ENCODE measurements around the gene INPP5K.

Gene INPP5K

DNA sequence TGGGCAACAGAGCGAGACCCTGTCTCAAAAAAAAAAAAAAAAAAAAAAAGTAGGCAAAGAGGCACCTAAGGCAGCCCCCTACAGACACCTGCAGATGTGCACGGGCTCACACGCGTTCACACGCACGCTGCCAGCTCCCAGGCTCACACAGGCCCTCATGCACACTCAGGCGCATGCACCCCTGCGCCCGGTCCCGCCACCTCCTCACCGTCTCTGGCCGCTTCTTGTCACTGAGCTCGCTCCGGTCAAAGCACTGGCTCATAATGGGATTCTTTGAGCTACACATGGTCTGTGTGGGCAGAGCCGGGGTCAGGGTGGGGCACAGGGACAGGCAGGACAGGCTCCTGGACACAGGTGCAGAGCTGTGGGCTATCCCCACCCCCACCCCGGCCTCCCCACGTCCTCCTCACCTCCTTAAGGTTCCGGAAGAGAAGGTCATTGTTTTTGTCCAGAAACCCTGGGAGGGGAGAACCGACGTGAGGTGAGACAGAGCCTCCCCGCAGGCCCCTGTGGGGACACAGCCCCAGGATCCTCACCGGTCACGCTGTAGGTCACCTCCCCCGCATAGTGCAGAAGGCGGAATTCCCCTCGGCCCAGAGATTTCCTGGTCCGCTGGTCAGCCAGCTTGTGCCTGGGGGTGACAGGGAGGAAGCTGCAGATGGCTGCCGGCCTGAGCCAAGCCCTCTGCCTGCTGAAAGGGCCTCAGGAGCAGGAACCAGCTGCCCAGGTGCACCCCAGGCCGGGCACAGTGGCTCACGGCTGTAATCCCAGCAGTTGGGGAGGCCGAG lies 41.8 kb downstream of the INPP5K start:
- no peak overlapping the region for H3K27ac ChIP-seq (ENCODE audit: low read depth, low read length)
- no peaks in the 10 kb centered on the region for H3K9me3 ChIP-seq (ENCODE audit: control insufficient read depth in 1 of 2, low read length in 2 of 2)

DNA sequence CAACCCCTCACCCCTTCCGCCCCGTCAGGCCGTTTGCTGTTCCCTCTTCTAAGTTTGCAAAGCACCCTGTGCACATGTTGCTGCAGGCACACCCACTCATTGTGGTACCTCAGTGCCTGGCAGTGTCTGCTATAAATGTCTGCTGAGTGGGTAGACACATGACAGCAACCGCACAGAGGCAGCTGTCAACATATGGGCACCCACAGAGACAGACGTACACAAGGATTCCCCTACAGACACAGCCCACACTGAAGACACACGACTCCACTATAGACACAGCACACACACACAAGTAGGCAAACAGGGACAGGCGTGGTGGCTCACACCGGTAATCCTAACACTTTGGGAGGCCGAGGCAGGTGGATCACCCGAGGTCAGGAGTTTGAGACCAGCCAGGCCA lies 42.6 kb downstream of the INPP5K start:
- H3K27ac ChIP-seq (ENCODE audit: low read depth, low read length), result no peak overlapping the region
- no peaks in the 10 kb centered on the region for H3K9me3 ChIP-seq (ENCODE audit: control insufficient read depth in 1 of 2, low read length in 2 of 2)
- H3K9ac ChIP-seq (ENCODE audit: low read depth in 1 of 2, low read length in 2 of 2), result no peak overlapping the region
- no peaks in the 10 kb centered on the region for H3K27me3 ChIP-seq (ENCODE audit: control insufficient read depth in 1 of 2, insufficient read depth in 2 of 2, low read length in 2 of 2)
- no peak overlapping the region for H3K4me3 ChIP-seq (ENCODE audit: low read depth in 1 of 2, low read length in 2 of 2)
- H3K4me1 ChIP-seq (ENCODE audit: control insufficient read depth in 1 of 2, insufficient read depth in 2 of 2, low read length in 2 of 2), result no peaks in the 10 kb centered on the region
- H3K36me3 ChIP-seq (ENCODE audit: control insufficient read depth in 1 of 2, insufficient read depth in 2 of 2, low read length in 2 of 2), result peaks cover 49 to 74% of the 10 kb centered on the region in 2 donors

More for the DNA sequence above, 41.8 kb downstream of the INPP5K start:
- H3K9ac ChIP-seq (ENCODE audit: low read depth in 1 of 2, low read length in 2 of 2), result no peak overlapping the region
- H3K4me1 ChIP-seq (ENCODE audit: control insufficient read depth in 1 of 2, insufficient read depth in 2 of 2, low read length in 2 of 2), result no peaks in the 10 kb centered on the region
- H3K27me3 ChIP-seq (ENCODE audit: control insufficient read depth in 1 of 2, insufficient read depth in 2 of 2, low read length in 2 of 2), result no peaks in the 10 kb centered on the region
- H3K4me3 ChIP-seq (ENCODE audit: low read depth in 1 of 2, low read length in 2 of 2), result no peak overlapping the region
- peaks cover 42 to 73% of the 10 kb centered on the region in 2 donors for H3K36me3 ChIP-seq (ENCODE audit: control insufficient read depth in 1 of 2, insufficient read depth in 2 of 2, low read length in 2 of 2)

DNA sequence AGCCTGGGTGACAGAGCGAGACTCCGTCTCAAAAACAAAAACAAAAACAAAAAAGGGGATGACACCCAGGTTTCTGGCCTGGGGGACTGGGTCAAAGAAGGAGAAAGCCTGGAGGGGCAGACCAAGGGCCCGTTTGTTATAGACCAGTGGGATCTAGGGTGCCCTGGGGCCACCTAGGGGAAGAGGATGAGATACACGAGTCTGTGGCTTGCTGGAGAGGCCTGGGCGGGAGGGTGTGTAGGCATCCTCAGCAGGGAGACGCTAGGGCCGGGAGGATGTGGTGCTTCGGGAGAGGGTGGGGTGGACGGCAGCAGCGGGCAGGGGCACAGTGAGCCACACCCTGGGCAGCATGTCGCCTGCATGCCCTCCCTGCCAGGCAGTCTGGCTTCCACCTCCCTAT lies 43.2 kb downstream of the INPP5K start:
- H3K27ac ChIP-seq (ENCODE audit: low read depth, low read length), result no peak overlapping the region
- H3K9ac ChIP-seq (ENCODE audit: low read depth in 1 of 2, low read length in 2 of 2), result no peak overlapping the region
- no peaks in the 10 kb centered on the region for H3K27me3 ChIP-seq (ENCODE audit: control insufficient read depth in 1 of 2, insufficient read depth in 2 of 2, low read length in 2 of 2)
- peaks cover 0 to 3% of the 10 kb centered on the region in 2 donors for H3K4me1 ChIP-seq (ENCODE audit: control insufficient read depth in 1 of 2, insufficient read depth in 2 of 2, low read length in 2 of 2)
- H3K4me3 ChIP-seq (ENCODE audit: low read depth in 1 of 2, low read length in 2 of 2), result no peak overlapping the region
- peaks cover 49 to 73% of the 10 kb centered on the region in 2 donors for H3K36me3 ChIP-seq (ENCODE audit: control insufficient read depth in 1 of 2, insufficient read depth in 2 of 2, low read length in 2 of 2)
- H3K9me3 ChIP-seq (ENCODE audit: control insufficient read depth in 1 of 2, low read length in 2 of 2), result no peaks in the 10 kb centered on the region

DNA sequence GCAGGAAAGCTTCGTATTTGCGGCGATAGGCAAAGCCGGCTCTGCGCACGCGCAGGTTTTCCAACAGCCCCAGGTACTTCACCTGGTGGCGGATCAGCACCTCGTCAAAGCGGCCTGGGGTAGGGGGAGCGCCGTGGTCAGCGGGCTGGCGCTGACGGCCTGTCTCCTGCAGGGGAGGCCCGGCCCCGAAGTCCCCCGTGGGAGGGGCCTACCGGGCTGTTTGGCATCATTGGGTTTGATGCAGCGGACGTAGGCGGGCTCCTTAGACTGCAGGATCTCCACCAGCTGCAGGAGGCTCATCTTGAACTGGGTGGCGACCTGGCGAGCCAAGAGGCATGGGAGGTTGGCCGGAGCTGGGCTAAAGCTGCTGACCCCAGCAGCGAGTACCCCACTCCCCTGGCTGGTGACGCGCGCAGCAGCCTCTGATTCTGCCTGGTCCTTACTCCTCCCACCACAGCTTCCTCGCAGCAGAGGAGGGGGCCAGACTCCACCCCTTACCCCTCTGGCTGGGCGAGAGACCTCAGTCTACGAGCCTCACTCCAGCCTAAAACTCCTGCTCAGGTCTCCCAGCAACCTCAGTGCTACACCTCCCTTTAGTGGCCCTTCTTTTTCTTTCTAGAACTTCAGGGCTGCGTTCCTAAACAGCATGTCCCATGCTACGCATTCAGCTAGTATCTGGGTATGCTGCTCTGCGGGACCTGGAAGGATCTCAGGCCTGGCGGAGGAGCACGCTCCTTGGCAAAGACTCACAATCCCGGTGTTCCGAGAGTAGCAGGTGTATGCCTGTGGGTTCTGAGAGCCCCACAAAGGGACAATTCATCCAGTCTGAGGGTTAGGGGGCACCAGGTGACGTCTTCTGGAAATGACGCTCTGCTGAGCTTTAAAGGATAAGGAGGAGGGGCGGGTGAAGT lies 44.2 kb downstream of the INPP5K start:
- Histone ChIP-seq H3K27me3 (ENCODE audit: control insufficient read depth in 1 of 2, insufficient read depth in 2 of 2, low read length in 2 of 2) (no peaks in the 10 kb centered on the region), H3K36me3 (ENCODE audit: control insufficient read depth in 1 of 2, insufficient read depth in 2 of 2, low read length in 2 of 2) (peaks cover 41 to 69% of the 10 kb centered on the region in 2 donors), H3K4me3 (ENCODE audit: low read depth in 1 of 2, low read length in 2 of 2) (no peak overlapping the region), H3K9me3 (ENCODE audit: control insufficient read depth in 1 of 2, low read length in 2 of 2) (no peaks in the 10 kb centered on the region), H3K27ac (ENCODE audit: low read depth, low read length) (no peak overlapping the region), H3K9ac (ENCODE audit: low read depth in 1 of 2, low read length in 2 of 2) (no peak overlapping the region), H3K4me1 (ENCODE audit: control insufficient read depth in 1 of 2, insufficient read depth in 2 of 2, low read length in 2 of 2) (peaks cover 0 to 4% of the 10 kb centered on the region in 2 donors)

DNA sequence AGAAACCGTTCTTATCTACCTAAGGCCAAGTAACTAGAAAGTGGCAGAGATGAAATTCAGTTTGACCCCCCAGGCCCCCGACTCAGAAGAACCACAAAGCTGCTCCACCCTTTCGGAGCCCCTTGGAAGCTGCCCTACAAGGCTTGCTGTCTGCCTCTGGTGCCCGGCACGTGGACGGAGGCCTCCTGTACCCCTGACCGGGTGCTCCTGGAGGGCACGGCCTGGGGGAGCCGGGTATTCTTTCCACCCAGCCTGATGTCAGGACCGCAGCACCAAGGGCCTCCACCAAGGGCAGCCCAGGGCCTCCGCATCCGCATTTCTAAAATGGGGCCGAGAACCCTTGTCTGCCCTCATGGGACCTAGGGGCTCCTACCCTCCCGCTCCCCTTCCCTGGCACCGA lies 44.9 kb downstream of the INPP5K start:
- Histone ChIP-seq H3K9ac (ENCODE audit: low read depth in 1 of 2, low read length in 2 of 2) (no peak overlapping the region), H3K36me3 (ENCODE audit: control insufficient read depth in 1 of 2, insufficient read depth in 2 of 2, low read length in 2 of 2) (peaks cover 40 to 68% of the 10 kb centered on the region in 2 donors), H3K27me3 (ENCODE audit: control insufficient read depth in 1 of 2, insufficient read depth in 2 of 2, low read length in 2 of 2) (no peaks in the 10 kb centered on the region), H3K4me3 (ENCODE audit: low read depth in 1 of 2, low read length in 2 of 2) (no peak overlapping the region), H3K9me3 (ENCODE audit: control insufficient read depth in 1 of 2, low read length in 2 of 2) (no peaks in the 10 kb centered on the region), H3K4me1 (ENCODE audit: control insufficient read depth in 1 of 2, insufficient read depth in 2 of 2, low read length in 2 of 2) (peaks cover 0 to 4% of the 10 kb centered on the region in 2 donors), H3K27ac (ENCODE audit: low read depth, low read length) (no peak overlapping the region)

DNA sequence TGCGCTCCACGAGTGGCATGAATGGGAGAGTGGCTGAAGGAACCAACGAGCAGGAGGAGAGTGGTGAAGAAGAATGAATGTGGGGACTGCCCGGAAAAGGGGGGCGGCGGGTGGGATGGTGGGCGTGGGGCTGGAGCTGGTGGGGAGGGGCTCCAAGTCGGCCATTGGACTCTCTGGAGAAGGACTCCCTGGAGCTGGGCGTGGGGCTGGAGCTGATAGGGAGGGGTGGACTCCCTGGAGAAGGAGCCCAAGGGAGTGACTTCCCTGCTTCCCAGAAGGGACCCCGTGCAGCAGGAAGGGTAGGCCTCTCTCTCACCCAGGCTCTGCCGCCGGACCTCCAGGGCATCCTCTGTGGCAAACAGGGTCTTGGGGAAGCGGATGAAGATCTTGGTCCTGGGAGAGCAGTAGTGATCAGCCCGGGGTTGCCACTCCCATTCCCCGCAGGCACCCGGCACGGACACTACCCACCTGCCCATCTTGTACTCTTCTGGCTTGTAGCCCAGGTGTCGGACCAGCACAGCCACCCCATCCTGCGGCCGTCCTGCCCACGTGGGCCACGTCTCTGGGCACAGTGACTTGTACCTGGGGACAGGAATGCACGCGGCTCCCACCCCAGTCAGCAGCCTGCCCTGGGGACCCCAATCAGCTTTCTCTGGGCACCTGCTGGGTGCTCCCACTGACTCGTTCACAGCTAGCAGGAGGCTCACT lies 45.5 kb downstream of the INPP5K start:
- Histone ChIP-seq H3K9ac (ENCODE audit: low read depth in 1 of 2, low read length in 2 of 2) (no peak overlapping the region), H3K27me3 (ENCODE audit: control insufficient read depth in 1 of 2, insufficient read depth in 2 of 2, low read length in 2 of 2) (no peaks in the 10 kb centered on the region), H3K4me3 (ENCODE audit: low read depth in 1 of 2, low read length in 2 of 2) (no peak overlapping the region), H3K36me3 (ENCODE audit: control insufficient read depth in 1 of 2, insufficient read depth in 2 of 2, low read length in 2 of 2) (peaks cover 40 to 67% of the 10 kb centered on the region in 2 donors), H3K27ac (ENCODE audit: low read depth, low read length) (no peak overlapping the region), H3K9me3 (ENCODE audit: control insufficient read depth in 1 of 2, low read length in 2 of 2) (no peaks in the 10 kb centered on the region), H3K4me1 (ENCODE audit: control insufficient read depth in 1 of 2, insufficient read depth in 2 of 2, low read length in 2 of 2) (peaks cover 0 to 4% of the 10 kb centered on the region in 2 donors)

DNA sequence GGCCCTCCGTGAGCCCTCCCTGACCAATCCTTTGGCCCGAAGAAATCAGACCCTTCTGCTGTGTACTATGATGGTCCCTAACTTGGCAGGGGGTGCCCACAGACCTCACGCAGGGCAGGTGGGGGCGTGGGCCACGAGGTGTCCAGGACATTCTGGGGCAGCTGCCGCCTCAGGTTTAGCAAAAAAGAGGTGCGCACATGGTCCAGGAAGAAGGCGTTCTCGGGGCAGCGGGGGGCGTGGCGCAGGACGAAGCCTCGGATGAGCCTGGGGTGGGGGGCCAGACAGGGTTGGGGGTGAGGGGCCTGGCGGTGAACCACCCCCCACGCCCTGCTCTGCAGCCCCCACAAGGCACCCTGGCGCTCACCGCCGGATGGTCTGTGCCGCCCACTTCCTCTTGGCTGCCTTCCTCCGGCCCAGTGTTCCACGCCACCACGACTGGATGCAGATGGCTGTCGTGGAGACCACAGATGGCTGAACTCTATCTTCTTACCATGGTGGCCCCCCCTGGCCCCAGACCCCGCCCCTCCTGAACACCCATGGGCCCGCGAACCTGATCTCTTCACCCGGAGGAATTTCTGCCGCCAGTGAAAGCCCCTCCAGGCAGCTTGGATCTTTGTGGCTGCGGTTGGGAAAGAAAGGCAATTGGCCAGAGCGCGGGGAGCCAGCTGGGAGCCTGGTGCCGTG lies 46.2 kb downstream of the INPP5K start:
- no peak overlapping the region for H3K4me3 ChIP-seq (ENCODE audit: low read depth in 1 of 2, low read length in 2 of 2)
- no peak overlapping the region for H3K27ac ChIP-seq (ENCODE audit: low read depth, low read length)
- H3K27me3 ChIP-seq (ENCODE audit: control insufficient read depth in 1 of 2, insufficient read depth in 2 of 2, low read length in 2 of 2), result no peaks in the 10 kb centered on the region
- no peaks in the 10 kb centered on the region for H3K9me3 ChIP-seq (ENCODE audit: control insufficient read depth in 1 of 2, low read length in 2 of 2)
- H3K36me3 ChIP-seq (ENCODE audit: control insufficient read depth in 1 of 2, insufficient read depth in 2 of 2, low read length in 2 of 2), result peaks cover 36 to 66% of the 10 kb centered on the region in 2 donors
- H3K4me1 ChIP-seq (ENCODE audit: control insufficient read depth in 1 of 2, insufficient read depth in 2 of 2, low read length in 2 of 2), result peaks cover 0 to 4% of the 10 kb centered on the region in 2 donors
- H3K9ac ChIP-seq (ENCODE audit: low read depth in 1 of 2, low read length in 2 of 2), result no peak overlapping the region

DNA sequence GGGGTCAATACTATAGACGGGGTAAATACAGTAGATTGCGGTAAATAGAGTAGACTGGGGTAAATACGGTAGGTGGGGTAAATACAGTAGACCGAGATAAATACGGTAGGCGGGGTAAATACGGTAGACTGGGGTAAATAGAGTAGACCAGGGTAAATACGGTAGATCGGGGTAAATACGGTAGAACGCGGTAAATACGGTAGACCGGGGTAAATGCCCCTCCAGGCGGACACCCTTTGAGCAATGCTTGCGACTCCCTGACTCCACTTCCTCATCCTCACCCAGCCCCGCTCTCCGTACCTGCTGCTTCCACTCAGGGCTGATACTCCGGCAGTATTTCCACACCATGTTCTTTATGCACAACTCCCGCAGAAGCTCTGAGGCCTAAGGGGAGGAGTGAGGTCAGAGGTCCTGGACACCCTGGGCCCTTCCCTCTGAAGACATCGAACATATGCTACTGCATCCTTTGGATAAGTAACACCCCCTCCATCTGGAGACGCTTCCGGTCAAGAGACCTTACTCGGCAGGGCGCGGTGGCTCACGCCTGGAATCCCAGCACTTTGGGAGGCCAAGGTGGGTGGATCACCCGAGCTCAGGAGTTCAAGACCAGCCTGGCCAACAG lies 47.1 kb downstream of the INPP5K start:
- Histone ChIP-seq H3K9ac (ENCODE audit: low read depth in 1 of 2, low read length in 2 of 2) (no peak overlapping the region), H3K27ac (ENCODE audit: low read depth, low read length) (no peak overlapping the region), H3K27me3 (ENCODE audit: control insufficient read depth in 1 of 2, insufficient read depth in 2 of 2, low read length in 2 of 2) (no peaks in the 10 kb centered on the region), H3K9me3 (ENCODE audit: control insufficient read depth in 1 of 2, low read length in 2 of 2) (no peaks in the 10 kb centered on the region), H3K4me3 (ENCODE audit: low read depth in 1 of 2, low read length in 2 of 2) (no peak overlapping the region), H3K4me1 (ENCODE audit: control insufficient read depth in 1 of 2, insufficient read depth in 2 of 2, low read length in 2 of 2) (peaks cover 0 to 4% of the 10 kb centered on the region in 2 donors), H3K36me3 (ENCODE audit: control insufficient read depth in 1 of 2, insufficient read depth in 2 of 2, low read length in 2 of 2) (peaks cover 39 to 61% of the 10 kb centered on the region in 2 donors)

DNA sequence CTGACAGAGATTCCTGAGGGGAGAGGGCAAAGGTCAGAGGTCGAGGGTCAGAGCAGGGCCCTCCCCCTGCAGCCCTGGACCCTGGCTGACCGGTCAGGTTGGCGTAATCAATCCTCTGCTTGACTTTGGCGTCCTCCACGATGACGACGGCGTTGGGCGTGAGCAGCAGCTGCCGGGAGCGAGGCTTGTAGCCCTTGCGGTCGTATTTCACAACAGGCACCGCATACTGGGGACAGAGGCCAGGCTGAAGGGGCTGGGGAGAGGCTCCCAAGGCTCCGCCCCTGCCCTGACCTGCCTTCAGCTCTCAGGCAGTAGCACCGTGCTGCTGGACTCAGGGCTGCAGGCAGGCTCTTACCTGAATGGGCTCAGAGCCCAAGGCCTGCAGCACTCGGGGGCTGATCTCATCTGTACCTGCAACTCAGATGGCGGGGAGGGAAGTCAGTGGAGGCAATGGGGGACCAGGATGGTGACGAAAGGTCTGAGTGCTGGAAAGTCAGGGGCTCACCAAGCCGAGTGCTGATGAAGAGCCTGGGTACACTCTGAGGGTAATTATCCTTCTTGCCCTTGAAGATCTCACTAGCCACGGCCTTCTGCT lies 48.4 kb downstream of the INPP5K start:
- peaks cover 4 to 6% of the 10 kb centered on the region in 2 donors for H3K4me1 ChIP-seq (ENCODE audit: control insufficient read depth in 1 of 2, insufficient read depth in 2 of 2, low read length in 2 of 2)
- H3K36me3 ChIP-seq (ENCODE audit: control insufficient read depth in 1 of 2, insufficient read depth in 2 of 2, low read length in 2 of 2), result peaks cover 35 to 59% of the 10 kb centered on the region in 2 donors
- no peaks in the 10 kb centered on the region for H3K9me3 ChIP-seq (ENCODE audit: control insufficient read depth in 1 of 2, low read length in 2 of 2)
- H3K27ac ChIP-seq (ENCODE audit: low read depth, low read length), result no peak overlapping the region
- no peaks in the 10 kb centered on the region for H3K27me3 ChIP-seq (ENCODE audit: control insufficient read depth in 1 of 2, insufficient read depth in 2 of 2, low read length in 2 of 2)
- no peak overlapping the region for H3K4me3 ChIP-seq (ENCODE audit: low read depth in 1 of 2, low read length in 2 of 2)
- H3K9ac ChIP-seq (ENCODE audit: low read depth in 1 of 2, low read length in 2 of 2), result no peak overlapping the region

Measured in duodenal mucosa (tissue), 2 donors.